ENCODE measurements around the gene PRM2. TPM values are rescaled to one million over a fixed set of nuclear protein-coding genes. Genes with fewer than 3 reads are reported as not detected.

The PRM2 gene
- total RNA-seq, 1 experiment from 2014 or later: not detected

DNA sequence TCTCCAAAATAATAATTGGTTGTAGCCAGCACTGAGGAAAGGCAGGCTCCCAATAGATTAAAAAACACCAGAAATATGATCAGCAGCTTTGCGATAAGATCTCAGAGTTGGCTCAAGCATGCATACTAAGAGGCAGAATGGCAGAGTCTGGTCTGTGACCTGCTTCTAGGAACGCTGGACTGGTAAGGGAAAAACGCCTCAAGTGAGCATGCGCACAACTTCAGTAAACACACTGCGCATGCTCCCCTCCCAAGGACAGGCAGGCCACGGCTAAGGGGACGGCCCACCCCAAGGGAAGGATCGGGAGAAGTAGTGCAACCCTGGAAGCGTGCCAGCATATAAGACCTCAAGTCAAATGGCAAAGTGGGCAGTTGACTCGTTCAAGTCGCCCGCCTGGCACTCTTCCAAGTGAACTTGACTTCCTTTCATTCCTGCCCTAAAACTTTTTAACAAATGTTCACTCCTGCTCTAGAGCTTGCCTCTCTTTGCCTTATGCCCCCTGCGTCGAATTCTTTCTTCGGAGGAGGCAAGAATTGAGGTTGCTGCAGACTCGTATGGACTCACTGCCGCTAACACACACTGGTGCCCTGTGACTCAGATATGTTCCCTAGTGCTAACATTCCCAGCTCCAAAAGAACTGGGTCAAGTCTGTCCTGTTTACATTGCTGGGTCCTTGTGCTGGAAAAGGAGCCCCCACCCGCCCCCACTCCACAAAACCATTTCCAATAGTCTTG is 27.3 kb upstream of the PRM2 start:
- Histone ChIP-seq H3K36me3 (ENCODE audit: control insufficient read depth, insufficient read depth, low read length) (no peaks in the 10 kb centered on the region), H3K27me3 (replicated peaks; ENCODE audit: control insufficient read depth, insufficient read depth, low read length) (no peaks in the 10 kb centered on the region), H3K9me3 (no peaks in the 10 kb centered on the region), H3K4me3 (ENCODE audit: low read depth, low read length) (no peak overlapping the region), H3K4me1 (no peaks in the 10 kb centered on the region)
- no peak for DNase-seq
- BruUV-seq (replicated peaks): no TSS peak
- Mint-ChIP-seq H3K9me3 (ENCODE audit: unreplicated experiment) (no peaks in the 10 kb centered on the region), H3K4me3 (ENCODE audit: unreplicated experiment) (no peak overlapping the region), H3K27ac (ENCODE audit: unreplicated experiment) (no peak overlapping the region), H3K27me3 (ENCODE audit: insufficient read depth, unreplicated experiment) (no peaks in the 10 kb centered on the region), H3K36me3 (ENCODE audit: insufficient read depth, unreplicated experiment) (no peaks in the 10 kb centered on the region), H3K4me1 (ENCODE audit: low read depth, unreplicated experiment) (no peaks in the 10 kb centered on the region)
- intact Hi-C loops (cut with micrococcal nuclease; ENCODE audit: unreplicated experiment): no loop called here
- POLR2A ChIA-PET: no interaction called here
- CTCF ChIA-PET: no interaction called here
- TF ChIP-seq, protein P1, sequence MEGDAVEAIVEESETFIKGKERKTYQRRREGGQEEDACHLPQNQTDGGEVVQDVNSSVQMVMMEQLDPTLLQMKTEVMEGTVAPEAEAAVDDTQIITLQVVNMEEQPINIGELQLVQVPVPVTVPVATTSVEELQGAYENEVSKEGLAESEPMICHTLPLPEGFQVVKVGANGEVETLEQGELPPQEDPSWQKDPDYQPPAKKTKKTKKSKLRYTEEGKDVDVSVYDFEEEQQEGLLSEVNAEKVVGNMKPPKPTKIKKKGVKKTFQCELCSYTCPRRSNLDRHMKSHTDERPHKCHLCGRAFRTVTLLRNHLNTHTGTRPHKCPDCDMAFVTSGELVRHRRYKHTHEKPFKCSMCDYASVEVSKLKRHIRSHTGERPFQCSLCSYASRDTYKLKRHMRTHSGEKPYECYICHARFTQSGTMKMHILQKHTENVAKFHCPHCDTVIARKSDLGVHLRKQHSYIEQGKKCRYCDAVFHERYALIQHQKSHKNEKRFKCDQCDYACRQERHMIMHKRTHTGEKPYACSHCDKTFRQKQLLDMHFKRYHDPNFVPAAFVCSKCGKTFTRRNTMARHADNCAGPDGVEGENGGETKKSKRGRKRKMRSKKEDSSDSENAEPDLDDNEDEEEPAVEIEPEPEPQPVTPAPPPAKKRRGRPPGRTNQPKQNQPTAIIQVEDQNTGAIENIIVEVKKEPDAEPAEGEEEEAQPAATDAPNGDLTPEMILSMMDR (IDR thresholded peaks at IDR 0.05; ENCODE audit: insufficient read depth in 1 of 2, low read depth in 1 of 2, low read length in 1 of 2, severe bottlenecking in 1 of 2, unreplicated experiment in 1 of 2): no peak

DNA sequence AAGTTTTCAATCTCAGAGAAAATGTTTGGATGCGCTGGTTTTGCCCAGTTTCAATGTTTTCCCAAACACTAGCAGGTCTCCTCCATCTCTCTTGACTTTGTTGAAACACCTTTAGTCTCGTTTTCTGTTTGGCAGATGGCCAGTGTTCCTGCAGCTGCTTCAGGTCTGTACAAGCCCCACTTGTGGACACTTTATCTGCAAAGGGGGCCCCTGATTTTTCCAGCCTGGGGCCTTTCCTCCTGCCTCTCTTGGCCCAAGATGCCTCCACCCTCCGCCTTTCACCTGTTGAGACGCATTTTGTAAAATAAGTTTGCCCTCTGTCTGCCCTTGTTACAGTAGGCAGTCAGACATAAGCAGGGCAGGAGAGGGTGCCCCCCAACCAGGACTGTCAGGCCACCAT is 26.7 kb upstream of the PRM2 start:
- Mint-ChIP-seq H3K27me3 (ENCODE audit: insufficient read depth, unreplicated experiment) (no peaks in the 10 kb centered on the region), H3K4me1 (ENCODE audit: low read depth, unreplicated experiment) (no peaks in the 10 kb centered on the region), H3K27ac (ENCODE audit: unreplicated experiment) (no peak overlapping the region), H3K4me3 (ENCODE audit: unreplicated experiment) (no peak overlapping the region), H3K36me3 (ENCODE audit: insufficient read depth, unreplicated experiment) (no peaks in the 10 kb centered on the region), H3K9me3 (ENCODE audit: unreplicated experiment) (no peaks in the 10 kb centered on the region)
- no peaks in the 10 kb centered on the region for H3K27me3 ChIP-seq (replicated peaks; ENCODE audit: control insufficient read depth, insufficient read depth, low read length)
- ChIA-PET CTCF (no interaction called here), POLR2A (no interaction called here)
- no peak overlapping the region for H3K4me3 ChIP-seq (ENCODE audit: low read depth, low read length)
- TF ChIP-seq, protein P1 (IDR thresholded peaks at IDR 0.05; ENCODE audit: insufficient read depth in 1 of 2, low read depth in 1 of 2, low read length in 1 of 2, severe bottlenecking in 1 of 2, unreplicated experiment in 1 of 2): no peak
- no peak for DNase-seq
- H3K9me3 ChIP-seq: no peaks in the 10 kb centered on the region
- BruUV-seq (replicated peaks): no TSS peak
- H3K36me3 ChIP-seq (ENCODE audit: control insufficient read depth, insufficient read depth, low read length): no peaks in the 10 kb centered on the region
- H3K4me1 ChIP-seq: no peaks in the 10 kb centered on the region
- intact Hi-C loops (cut with micrococcal nuclease; ENCODE audit: unreplicated experiment): no loop called here

GRCh38 chr16:11301645-11302501 is 25.6 kb upstream of the PRM2 start:
- TF ChIP-seq, protein P1 (IDR thresholded peaks at IDR 0.05; ENCODE audit: insufficient read depth in 1 of 2, low read depth in 1 of 2, low read length in 1 of 2, severe bottlenecking in 1 of 2, unreplicated experiment in 1 of 2): no peak
- no peaks in the 10 kb centered on the region for H3K36me3 ChIP-seq (ENCODE audit: control insufficient read depth, insufficient read depth, low read length)
- BruUV-seq (replicated peaks): no TSS peak
- DNase-seq: no peak
- no peaks in the 10 kb centered on the region for H3K9me3 ChIP-seq
- ChIA-PET POLR2A (interaction anchor here (0.5 kb wide), 1 partner anchor 531 kb away, joined by 9 read pairs; no protein-coding TSS in a partner anchor), CTCF (no interaction called here)
- peaks cover 7% of the 10 kb centered on the region for H3K4me1 ChIP-seq
- intact Hi-C loops (cut with micrococcal nuclease; ENCODE audit: unreplicated experiment): no loop called here
- no peaks in the 10 kb centered on the region for H3K27me3 ChIP-seq (replicated peaks; ENCODE audit: control insufficient read depth, insufficient read depth, low read length)
- Mint-ChIP-seq H3K27ac (ENCODE audit: unreplicated experiment) (no peak overlapping the region), H3K4me1 (ENCODE audit: low read depth, unreplicated experiment) (no peaks in the 10 kb centered on the region), H3K9me3 (ENCODE audit: unreplicated experiment) (no peaks in the 10 kb centered on the region), H3K36me3 (ENCODE audit: insufficient read depth, unreplicated experiment) (no peaks in the 10 kb centered on the region), H3K4me3 (ENCODE audit: unreplicated experiment) (no peak overlapping the region), H3K27me3 (ENCODE audit: insufficient read depth, unreplicated experiment) (no peaks in the 10 kb centered on the region)
- H3K4me3 ChIP-seq (ENCODE audit: low read depth, low read length): no peak overlapping the region
